HL-60/S4 treated with phorbol 12-myristate 13-acetate at 8.2 ng/mL for 4 days and 3 days (cell line): ENCODE data around the gene KRT38.
"Not testable (repeated sequence)": the region's sequence is repeated elsewhere in the genome, so short reads cannot be mapped to it uniquely, and the experiment has no call there.

Experiments used
- in situ Hi-C: fragments of 300-500 bp; cut with MboI; formaldehyde crosslinking; loops from 2 replicates; pipeline ENCODE4 v1.15.0; 2022; ENCODE audit warnings: low sequenced_read_pairs

KRT38 gene

GRCh38 chr17:41396996-41397660 is 43.7 kb downstream of the KRT38 start, which contains the start of gene KRT31:
Gene KRT31, minus strand, starts transcription at chr17:41397608. Its CDS starts 69 bp downstream, at chr17:41397539.
- in situ Hi-C loops, result no loop called here

DNA sequence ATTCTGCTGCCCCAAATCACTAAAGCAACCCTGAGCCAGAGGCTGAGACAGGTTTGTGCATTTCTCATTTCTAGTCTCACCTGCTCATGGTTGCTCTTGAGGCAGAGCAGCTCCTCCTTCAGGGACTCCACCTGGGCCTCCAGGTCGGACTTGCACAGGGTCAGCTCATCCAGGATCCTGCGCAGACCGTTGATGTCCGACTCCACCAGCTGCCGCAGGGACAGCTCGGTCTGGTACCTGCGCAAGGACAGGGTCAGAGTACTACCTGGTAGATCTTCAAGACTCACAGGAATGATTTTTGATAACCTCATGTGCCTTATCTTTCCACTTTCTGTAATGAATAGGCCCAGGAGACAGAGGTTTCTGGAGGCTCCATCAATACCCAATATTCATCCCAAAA is 44.4 kb downstream of the KRT38 start:
- in situ Hi-C loops, result no loop called here

GRCh38 chr17:41395611-41396010 is 45.2 kb downstream of the KRT38 start:
- in situ Hi-C loops, result no loop called here

DNA sequence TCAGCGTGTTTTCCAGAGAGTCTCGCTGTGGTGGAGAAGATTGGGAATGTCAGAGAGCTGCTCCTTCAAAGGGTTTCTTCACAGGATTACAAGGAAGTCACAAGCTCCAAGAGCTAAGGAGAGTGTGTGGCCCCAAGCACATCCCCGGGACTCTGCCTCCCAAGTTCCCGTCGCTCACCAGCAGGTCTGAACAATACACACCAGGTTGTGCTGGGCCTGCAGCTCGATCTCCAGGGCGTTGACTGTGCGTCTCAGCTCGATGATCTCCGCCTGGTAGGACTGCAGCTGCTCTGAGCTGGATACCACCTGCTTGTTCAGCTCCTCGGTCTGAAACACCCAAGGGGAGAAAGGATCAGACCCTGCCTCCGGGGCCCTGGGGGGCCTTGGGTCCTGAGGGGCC is 45.7 kb downstream of the KRT38 start:
- in situ Hi-C loops, result not testable (repeated sequence)

- in situ Hi-C loops, result no loop called here
These were observed 46.4 kb downstream of the KRT38 start for GRCh38 chr17:41394254-41394996.

- in situ Hi-C loops, result no loop called here
These were observed 47.0 kb downstream of the KRT38 start for GRCh38 chr17:41393826-41394225.

- in situ Hi-C loops, result no loop called here
These were observed 47.5 kb downstream of the KRT38 start for GRCh38 chr17:41393294-41393693.

DNA sequence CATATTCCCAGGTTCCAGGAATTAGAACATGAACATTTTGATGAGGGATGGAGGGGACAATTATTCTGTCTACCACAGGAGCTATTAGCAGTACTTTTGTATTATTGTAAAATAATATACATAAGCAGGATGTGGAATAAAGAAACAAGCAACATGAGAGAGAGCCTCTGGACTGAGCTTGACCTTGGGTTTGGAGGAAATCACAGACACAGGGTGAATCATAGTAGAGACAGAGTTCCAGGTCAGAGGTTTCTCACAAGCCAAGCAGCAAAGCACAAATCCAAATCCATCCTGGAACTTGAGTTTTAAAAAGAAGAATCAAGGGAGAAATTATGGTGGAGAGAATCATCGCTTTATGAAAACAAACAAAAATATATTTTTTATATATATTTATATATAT is 48.5 kb downstream of the KRT38 start:
- in situ Hi-C loops, result no loop called here

GRCh38 chr17:41391535-41391934 is 49.2 kb downstream of the KRT38 start:
- in situ Hi-C loops, result no loop called here

DNA sequence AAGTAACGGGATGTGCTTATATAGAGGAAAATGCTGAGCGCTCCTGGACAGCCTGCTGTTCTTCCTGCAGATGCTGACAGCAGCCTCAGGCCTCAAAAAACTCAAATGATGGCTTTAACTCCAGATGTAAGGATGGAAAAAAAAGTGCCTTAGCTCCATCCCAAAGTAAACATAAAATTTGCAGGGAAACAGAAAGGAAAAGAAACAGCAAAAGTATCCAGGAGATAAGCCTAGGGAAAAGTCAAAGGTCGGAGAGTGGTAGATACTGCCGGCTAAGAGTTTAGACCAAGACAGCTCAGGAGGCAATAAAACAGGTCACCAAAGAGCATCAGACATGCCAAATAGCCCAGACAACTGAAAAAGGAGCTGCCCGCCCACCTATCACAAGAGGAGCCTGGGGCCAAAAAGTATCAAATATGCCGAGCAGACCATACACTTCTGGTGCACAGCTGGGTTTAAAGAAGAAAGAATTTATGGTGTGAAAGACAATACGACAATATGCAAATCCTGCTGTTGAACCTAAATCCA is 50.3 kb downstream of the KRT38 start:
- in situ Hi-C loops, result no loop called here

DNA sequence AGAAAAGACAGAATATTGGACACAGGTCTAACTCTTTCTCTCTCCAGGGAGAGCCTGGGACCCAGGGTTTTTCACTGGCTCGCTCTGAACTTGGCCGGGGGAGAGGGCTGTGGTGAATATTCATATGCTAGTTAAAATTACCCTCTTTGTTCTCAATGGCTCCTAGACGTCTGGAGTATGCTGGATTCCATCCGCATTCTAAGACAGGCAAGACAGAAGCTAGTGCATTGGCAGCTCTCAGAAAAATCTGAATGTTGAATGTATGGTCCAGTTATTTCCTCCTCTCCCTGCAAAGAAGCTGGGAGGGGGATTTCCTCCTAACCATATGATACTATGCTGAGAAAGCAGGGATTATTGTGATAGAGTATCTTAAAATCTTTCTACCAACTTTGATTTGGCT is 53.1 kb downstream of the KRT38 start:
- in situ Hi-C loops, result no loop called here

- in situ Hi-C loops, result no loop called here
These were observed 54.6 kb downstream of the KRT38 start for GRCh38 chr17:41386227-41386626.
